UCSD-AML1 (cell line): ENCODE results near the gene BEND3.
"Not testable (repeated sequence)": the region's sequence is repeated elsewhere in the genome, so short reads cannot be mapped to it uniquely, and the experiment has no call there.

Experiments used
- DNase-seq: peaks from one replicate; lab custom pipeline; 2025; ENCODE audit not compliant: unreplicated experiment; lab: John Stamatoyannopoulos, UW

BEND3 gene

DNA sequence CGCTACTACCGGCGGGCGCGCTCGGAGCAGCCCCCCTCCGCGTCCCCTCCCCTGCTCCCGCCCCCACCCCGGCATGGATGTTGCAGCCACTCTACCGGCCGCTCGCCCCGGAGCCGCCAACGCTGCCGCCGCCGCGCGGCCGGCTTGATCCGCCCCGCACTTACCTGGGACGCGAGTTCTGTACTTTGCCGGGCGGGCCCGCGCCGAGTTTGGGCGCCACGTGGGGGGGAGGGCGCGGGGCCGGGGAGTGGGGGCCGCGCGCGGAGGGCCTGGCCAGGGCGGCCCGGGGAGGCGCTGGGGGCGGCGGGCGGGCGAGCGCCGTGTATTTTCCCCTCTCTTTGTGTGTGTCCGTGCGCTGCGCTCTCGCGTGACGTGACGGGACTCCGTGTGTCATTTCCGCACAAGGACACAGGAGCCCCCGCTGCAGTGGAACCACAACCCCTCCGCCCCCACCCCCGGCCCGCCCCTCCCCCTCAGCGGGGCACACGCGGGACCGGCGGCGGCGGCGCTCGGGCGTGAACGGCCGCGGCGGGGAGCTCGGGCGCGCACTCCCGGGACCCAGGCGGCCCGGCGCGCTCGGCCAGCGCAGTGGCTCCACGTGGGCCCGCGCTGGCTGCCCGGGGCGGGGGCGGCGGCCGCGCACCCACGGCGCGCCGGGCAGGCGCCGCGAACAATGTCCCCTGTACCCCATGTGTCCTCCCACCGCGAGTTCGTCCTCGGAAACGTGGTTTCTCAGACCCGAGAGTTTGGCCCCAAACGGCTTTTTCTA, at the start of gene BEND3:
BEND3 (minus strand) TSS at position 590 of the 769 bp plus-strand sequence. CDS start 16,230 bp downstream, outside the sequence.
- peak; percentile 30 for DNase-seq

DNA sequence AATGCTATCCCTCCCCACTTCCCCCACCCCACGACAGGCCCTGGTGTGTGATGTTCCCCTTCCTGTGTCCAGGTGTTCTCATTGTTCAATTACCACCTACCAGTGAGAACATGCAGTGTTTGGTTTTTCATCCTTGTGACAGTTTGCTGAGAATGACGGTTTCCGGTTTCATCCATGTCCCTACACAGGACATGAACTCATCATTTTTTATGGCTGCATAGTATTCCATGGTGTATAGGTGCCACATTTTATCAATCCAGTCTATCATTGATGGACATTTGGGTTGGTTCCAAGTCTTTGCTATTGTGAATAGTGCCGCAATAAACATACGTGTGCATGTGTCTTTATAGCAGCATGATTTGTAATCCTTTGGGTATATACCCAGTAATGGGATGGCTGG, 49.0 kb upstream of the BEND3 start:
- DNase-seq: not testable (repeated sequence)

DNA sequence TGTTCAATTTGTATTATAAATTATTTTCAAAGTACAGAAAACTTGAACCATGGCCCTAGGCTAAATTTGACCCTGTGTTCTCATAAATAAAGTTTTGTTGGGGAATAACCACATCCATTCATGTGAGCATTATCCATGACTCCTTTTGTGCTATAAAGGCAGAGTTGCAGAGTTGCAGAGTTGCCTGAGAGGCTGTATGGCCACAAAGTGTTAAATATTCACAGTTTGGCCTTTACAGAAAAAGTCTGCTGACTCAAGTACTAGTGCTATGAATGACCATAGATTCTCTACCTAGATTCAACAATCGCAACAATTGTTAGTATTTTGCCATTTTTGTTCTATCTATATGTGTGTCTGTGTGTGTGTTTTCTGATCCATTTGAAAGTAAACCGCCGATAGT, 46.2 kb upstream of the BEND3 start:
- no peak for DNase-seq

DNA sequence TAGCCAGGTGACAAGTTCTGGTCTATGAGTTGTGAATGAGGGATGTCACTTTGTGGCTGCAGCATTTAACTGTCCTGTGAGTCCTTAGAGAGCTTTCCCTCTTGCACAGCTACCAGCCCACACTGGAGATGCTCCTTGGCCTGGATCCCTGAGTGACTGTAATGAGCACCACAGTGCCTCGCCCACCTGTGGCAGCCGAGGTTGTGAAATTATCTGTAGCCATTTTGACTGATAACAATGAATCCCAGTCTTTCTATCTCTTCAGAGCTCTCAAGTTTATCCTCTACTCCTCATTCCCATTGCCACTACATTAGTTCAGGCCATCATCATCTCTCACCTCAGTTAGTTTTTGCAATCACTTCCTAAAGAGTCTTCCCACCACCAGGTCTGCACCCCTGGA, 41.3 kb upstream of the BEND3 start:
- DNase-seq: no peak

DNA sequence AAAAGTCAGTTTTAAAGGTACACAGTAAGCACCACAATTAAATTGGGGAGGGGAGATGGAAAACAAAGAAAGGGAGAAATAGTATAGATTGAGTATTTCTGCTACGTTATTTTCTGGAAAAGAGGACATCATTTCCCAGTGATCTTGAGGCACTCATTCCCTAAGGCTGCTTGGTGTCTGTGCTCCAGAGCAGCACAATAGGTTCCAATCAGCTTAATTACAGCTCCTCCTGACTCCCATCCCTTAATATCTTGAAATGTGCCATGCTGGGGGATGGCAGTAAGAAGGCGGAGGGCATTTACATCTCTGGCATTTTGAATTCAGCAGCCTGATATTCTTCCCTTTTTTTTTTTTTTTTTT, 39.5 kb upstream of the BEND3 start:
- DNase-seq: no peak

DNA sequence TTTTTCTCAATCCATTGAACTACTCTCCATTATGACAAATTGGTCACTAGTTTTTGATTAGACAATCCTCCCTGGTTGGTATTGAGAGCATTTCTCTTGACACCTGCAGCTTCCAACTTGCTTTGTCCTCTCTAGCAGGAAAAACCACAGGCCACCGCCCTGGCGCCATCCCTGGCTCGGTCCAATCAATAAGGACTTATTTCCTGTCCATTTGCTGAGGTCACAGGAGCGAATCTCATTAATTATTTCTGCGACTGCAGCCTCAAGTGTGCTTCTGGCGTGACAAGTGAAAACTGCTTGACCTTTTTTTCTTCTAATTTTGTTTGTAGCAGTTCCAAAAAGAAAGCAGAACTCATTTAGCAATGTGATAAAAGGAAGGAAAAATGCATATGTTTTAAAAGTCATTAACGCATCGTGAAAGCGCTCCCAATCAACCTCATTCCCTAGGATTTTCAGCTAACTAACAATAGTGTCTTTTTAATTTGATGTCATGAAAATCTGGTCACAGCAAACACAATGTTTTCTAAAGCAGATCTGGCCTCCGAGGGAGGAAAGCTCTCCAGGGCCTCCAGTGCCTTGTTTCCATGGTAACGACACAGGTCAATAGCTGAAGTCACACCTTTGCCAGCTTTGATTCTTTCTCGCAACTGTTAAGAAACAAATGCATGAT, 39.0 kb upstream of the BEND3 start:
- no peak for DNase-seq

DNA sequence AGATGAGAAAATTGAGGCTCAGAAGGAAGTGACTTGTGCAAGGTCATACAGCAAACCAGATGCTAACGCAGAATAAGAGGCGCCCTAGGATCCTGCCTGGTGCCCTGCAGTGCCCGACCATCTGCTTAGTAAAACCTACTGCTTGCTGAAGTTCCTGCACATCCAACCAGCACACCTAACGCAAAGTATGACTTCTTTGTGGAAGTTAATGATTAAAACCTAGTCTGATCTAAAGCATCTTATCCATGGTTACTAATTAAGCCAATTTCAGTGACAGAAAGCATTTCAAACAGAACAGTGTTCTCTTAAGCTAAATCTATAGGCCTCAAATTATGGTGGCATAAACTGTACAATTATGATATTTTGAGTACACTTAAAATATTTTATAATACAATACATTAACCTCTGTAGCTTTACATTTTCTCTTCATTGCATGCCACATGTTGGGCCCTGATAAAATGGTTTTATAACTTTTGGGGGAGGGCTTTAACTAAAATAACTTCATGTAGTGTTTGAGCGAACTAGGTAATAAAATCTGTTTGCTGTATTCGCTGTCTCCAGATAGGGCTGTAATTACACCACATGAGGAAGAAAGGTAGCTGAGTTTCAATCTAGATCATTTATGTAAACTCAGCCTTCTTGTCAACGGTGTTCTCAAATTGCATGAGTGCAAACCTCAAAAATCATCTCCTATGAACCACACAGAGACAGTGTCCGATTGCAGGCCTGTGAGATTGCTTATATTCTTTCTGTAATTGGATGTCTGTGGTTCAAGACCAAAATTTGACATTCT, 37.5 kb upstream of the BEND3 start:
- DNase-seq: no peak

DNA sequence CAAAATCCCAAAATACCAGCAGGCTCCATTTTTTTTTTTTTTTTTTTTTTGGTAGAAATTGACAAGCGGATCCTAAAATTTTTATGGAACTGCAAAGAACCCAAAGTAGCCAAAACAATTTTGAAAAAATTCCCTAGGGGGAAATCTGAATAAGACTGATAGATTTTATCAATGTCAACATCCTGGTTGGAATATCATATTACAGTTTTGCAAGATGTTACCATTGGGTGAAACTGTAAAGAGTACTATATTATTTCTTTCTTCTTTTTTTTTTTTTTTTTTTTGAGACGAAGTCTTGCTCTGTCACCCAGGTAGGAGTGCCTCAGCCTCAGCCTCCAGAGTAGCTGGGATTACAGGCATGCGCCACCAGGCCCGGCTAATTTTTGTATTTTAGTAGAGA, 29.4 kb upstream of the BEND3 start:
- DNase-seq: no peak

DNA sequence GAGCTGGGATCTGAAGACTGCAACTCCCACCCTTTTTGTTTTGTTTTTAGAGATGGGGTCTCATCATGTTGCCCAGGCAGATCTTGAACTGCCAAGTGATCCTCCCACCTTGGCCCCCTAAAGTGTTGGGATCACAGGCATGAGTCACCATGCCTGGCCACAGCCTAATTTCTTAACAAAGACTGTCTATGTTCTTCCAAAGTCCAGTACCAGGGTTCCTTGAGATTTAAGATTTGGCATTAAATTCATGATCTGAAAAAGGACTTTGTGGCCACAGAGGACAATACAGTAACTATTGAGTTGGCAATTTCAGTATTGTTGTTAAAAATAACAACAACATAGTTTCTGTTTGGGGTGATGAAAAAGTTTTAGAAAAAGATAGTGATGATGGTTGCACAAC, 28.7 kb upstream of the BEND3 start:
- DNase-seq: no peak

DNA sequence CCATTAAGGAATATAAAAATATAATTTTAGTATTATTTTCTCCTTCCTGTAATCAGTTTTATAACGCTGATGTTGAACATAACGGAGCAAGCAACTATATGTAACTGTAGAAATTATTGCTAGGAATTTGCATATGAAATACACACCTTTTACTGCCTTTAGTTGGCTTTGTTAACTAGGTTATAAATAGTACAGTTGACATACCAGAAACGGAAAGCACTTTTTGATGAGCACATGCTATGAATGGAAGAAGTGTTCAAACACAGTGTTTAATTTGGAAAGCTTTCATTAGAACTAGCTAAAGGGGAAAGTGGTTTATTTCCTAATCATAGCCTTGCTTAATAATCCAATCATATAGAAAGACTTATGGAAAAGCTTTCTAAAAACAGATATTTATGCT, 25.3 kb upstream of the BEND3 start:
- no peak for DNase-seq

DNA sequence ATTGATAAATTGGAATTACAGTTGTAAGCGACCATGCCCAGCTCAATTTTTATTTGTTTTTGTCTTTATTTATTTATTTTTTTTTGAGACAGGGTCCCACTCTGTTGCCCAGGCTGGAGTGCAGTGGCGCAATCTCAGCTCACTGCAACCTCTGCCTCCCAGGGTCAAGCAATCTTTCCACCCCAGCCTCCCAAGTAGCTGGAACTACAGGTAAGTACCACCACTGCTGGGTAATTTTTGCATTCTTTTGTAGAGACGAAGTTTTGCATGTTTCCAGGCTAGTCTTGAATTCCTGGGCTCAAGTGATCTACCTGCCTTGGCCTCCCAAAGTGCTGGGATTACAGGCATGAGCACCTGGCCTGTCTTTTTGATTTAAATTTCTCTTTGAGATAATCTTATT, 21.0 kb upstream of the BEND3 start:
- not testable (repeated sequence) for DNase-seq

DNA sequence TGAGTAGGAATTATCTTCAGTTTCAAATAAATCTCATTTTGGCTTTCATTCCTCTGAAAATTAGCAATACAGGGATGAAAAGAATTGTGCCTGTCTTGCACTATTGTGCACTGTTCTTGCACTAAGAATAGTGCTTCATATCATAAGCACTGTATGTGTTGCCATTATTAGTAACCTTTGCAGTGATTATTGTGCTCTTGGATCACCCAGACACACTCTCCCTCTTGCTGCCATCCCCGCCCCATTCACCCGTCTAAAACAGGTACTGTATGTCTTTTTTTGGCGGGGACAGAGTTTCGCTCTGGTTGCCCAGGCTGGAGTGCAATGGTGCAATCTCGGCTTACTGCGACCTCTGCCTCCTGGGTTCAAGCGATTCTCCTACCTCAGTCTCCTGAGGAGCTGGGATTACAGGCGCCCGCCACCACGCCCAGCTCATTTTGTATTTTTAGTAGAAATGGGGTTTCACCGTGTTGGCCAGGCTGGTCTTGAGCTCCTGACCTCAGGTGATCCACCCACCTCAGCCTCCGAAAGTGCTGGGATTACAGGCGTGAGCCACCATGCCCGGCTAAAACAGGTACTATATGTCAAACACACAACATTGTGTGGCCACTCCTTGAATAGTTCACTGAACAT, 19.8 kb upstream of the BEND3 start:
- DNase-seq: not testable (repeated sequence)

DNA sequence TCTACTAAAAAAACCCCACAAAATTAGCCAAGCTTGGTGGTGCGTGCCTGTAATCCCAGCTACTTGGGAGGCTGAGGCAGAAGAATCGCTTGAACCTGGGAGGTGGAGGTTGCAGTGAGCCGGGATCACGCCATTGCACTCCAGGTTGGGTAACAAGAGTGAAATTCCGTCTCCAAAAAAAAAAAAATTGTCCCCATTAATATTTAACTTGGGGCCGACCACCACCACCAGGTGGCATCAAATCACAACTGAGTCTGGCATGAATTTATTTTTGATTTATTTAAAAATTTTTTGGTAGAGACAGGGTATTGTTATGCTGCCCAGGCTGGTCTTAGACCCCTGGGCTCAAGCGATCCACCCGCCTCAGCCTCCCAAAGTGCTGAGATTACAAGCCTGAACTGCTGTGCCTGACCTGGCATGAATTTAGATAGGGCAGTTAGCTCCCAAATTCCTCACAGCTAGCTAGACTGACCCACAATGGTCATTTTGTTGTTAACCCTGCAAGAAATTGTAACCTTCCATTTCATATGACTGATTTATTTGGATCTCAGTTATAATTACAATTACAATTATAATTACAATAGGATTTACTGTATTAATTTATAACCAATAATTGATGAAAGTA, 17.1 kb upstream of the BEND3 start:
- no peak for DNase-seq

DNA sequence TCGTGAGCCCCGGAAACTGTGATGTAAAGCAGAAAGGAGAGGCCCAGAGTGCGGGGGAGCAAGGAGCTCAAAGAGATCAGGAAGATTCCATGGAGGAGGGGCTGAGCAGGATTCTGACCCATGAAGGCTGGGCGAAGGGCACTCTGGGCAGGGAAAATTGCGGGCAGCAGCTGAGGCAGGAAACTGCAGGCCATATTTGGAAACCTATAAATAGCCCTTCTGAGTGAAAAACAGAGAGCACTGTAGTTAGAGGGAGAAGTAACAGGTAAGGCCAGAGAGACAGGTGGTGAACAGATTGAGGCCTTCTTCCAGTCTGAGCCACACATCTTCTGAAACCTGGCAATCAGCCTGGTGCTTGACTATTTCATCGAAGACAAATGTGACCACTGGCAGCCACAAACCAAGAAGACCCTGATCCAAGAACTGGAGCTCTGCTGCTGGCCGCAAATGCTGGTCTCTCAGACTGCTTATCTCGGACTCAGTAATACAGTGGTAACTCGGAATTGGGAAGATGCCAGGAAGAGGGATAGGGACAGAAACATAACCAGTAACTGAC, 14.1 kb upstream of the BEND3 start:
- DNase-seq: no peak

DNA sequence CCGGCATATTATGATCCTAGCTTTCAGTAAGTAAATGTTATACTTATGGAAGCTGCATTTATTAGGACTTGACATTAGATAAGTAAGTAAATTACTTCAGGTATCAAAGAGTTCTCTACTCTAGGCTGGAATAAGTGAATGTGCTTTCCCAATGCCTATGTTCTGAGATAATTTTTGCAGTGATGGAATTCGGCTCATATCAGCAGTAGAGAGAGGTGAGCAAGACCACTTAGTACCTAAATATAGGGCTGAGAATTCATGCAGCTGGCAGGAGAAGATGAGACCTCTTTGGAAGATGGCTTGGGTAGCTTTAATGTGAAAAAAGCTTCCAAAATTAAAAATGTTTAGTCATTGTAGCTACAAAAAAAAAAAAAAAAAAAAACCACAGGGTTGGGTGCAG, 13.3 kb upstream of the BEND3 start:
- DNase-seq: no peak

DNA sequence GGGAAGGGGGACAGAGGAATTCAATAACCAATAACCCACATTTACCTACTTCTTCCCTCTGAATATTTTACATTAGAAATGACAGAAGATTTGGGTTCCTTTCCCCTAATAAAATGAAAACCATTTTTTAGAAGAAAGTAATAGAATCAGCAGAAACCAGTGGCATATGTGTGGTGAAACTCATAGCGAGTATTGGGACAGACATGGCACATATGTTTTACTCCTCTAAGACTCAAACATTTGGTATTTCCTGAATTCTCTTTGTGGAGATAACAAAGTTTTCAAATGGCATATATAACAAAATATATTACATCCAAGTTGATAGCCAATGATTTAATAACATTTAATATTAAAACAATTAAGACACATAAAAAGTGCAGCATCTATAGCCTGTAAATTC, 12.9 kb upstream of the BEND3 start:
- no peak for DNase-seq

DNA sequence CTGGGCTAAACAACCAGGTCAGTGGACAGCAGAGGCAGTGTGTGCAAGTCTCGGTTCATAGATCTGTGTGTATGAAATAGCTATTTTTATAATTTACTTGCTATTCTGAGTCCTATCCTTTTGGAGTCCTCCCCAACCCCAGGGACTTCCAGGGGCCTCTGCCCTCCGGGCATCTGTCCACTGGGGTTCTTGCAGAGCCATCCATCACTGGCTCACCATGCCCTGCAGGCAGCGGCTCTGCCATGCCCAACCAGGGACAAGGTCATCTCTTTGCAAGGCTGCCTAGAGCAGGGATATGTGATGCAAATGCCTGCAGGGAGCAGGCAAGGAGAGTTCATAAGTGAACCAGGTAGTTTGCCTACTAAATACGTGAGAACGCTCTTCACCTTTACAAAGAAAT, 10.5 kb upstream of the BEND3 start:
- no peak for DNase-seq

DNA sequence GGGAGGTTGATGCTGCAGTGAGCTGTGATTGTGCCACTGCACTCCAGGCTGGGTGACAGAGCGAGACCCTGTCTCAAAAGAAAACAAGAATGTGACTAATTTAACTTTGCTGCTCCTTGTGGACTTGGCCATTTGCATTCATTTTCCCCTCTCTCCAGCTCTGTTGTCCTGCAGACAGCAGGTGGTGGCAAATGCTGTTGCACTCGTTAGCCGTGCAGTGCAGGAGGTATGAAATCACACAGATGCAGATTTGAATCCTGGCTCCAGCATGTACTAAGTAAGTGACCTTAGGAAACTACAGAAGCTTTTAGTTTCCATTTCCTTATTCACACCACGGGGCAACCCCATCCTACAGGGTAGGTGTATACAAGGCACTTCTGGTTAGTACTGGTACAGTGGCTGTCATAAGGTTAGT, 9.6 kb upstream of the BEND3 start:
- no peak for DNase-seq

DNA sequence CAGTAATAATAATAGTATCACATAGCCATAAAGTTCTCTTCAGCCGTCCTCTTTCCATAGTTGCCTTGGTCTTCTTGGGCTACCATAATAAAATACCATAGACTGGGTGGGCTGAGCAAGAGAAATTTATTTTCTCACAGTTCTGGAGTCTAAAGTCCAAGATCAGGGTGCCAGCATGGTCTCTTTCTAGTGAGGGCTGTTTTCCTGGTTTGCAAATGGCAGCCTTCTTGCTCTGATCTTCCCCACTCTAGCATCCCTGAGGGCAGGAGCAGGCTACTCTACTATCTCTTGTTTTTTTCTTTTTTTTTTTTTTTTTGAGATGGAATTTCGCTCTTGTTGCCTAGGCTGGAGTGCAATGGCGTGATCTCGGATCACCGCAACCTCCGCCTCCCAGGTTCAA, 8.2 kb upstream of the BEND3 start:
- no peak for DNase-seq

DNA sequence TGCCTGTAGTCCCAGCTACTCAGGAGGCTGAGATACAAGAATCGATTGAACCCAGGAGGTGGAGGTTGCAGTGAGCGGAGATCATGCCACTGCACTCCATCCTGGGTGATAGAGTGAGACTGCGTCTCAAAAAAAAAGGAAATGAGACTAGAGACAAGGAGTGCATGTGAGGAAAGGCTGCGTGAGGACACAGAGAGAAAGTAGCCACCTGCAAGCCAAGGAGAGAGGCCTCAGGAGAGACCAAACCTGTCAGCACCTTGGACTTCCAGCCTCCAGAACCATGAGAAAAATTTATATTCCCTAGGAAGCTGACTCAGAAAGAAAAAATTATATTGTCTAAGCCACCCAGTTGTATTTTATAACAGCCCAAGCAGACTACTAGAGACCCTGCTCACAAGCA, 7.4 kb upstream of the BEND3 start:
- no peak for DNase-seq

DNA sequence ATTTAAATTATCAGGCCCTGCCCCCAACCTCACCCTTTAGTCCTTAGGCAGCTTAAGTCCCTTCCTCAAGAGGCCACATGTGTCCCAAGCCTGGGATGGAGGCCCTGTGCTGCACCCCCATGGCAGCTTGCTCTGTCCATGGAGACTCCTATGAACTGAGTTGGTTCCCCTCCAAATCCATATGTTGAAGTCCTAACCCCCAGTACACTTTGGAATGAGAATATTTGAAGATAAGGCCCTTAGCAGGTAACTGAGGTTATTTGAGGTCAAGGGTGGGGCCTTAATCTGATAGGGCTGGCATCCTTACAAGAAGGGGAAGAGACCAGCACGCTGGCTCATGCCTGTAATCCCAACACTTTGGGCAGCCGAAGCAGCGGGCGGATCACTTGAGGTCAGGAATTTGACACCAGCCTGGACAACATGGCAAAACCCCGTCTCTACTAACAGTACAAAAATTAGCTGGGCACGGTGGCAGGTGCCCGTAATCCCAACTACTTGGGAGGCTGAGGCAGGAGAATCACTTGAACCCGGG, 6.7 kb upstream of the BEND3 start:
- DNase-seq: no peak
